Activated T-helper 17 cell treated with anti-CD3 and anti-CD28 coated beads, Interleukin-2, amount 50 U/mL, for 72 hours (primary cell): Measurements from ENCODE around the gene NOC3L. TPM values are rescaled to one million over a fixed set of nuclear protein-coding genes. Genes with fewer than 3 reads are reported as not detected.

Source experiments
- ATAC-seq: fragments of 150-1000 bp; cut with Tn5 transposase; replicated peaks from 2 replicates; pipeline ENCODE4 v1.10.0; 2021; ENCODE audit warnings: mild to moderate bottlenecking, moderate library complexity
- H3K27ac Mint-ChIP-seq: one replicate; pipeline ENCODE4 v1.8.0; 2022; ENCODE audit warnings: mixed read lengths
- H3K27me3 Mint-ChIP-seq: one replicate; pipeline ENCODE4 v1.8.0; 2022; ENCODE audit warnings: mixed read lengths
- H3K36me3 Mint-ChIP-seq: one replicate; pipeline ENCODE4 v1.8.0; 2022; ENCODE audit warnings: low read depth, mild to moderate bottlenecking, mixed read lengths
- H3K4me1 Mint-ChIP-seq: one replicate; pipeline ENCODE4 v1.8.0; 2022; ENCODE audit warnings: mixed read lengths
- H3K4me3 Mint-ChIP-seq: one replicate; pipeline ENCODE4 v1.8.0; 2022; ENCODE audit warnings: mild to moderate bottlenecking, mixed read lengths
- H3K9me3 Mint-ChIP-seq: one replicate; pipeline ENCODE4 v1.8.0; 2022; ENCODE audit warnings: mixed read lengths
- total RNA-seq, 2 donors: library from RNA; stranded (reverse); gene quantifications; one replicate each; pipeline ENCODE4 v1.2.3, GENCODE V29; 2022

NOC3L gene
- total RNA-seq, 2 donors from 2014 or later = 29.2 to 49.3 TPM

GRCh38 chr10:94300042-94300441, 62.7 kb downstream of the NOC3L start:
- ATAC-seq = no peak
- no peaks in the 10 kb centered on the region for H3K36me3 Mint-ChIP-seq
- H3K27me3 Mint-ChIP-seq = peaks cover 36% of the 10 kb centered on the region
- no peak overlapping the region for H3K4me3 Mint-ChIP-seq
- peaks cover 11% of the 10 kb centered on the region for H3K4me1 Mint-ChIP-seq
- no peaks in the 10 kb centered on the region for H3K9me3 Mint-ChIP-seq
- no peak overlapping the region for H3K27ac Mint-ChIP-seq

GRCh38 chr10:94299417-94299816, 63.3 kb downstream of the NOC3L start:
- peak; percentile 80 for ATAC-seq
- Mint-ChIP-seq H3K4me3 (no peak overlapping the region), H3K36me3 (no peaks in the 10 kb centered on the region), H3K4me1 (peaks cover 11% of the 10 kb centered on the region), H3K27ac (no peak overlapping the region), H3K27me3 (peaks cover 33% of the 10 kb centered on the region), H3K9me3 (no peaks in the 10 kb centered on the region)

GRCh38 chr10:94294168-94294567, 68.6 kb downstream of the NOC3L start:
- no peak overlapping the region for H3K27ac Mint-ChIP-seq
- no peaks in the 10 kb centered on the region for H3K9me3 Mint-ChIP-seq
- no peak overlapping the region for H3K4me3 Mint-ChIP-seq
- no peak for ATAC-seq
- peaks cover 47% of the 10 kb centered on the region for H3K27me3 Mint-ChIP-seq
- H3K36me3 Mint-ChIP-seq = no peaks in the 10 kb centered on the region
- H3K4me1 Mint-ChIP-seq = peaks cover 6% of the 10 kb centered on the region

- Mint-ChIP-seq H3K27ac (no peak overlapping the region), H3K4me1 (peaks cover under 1% of the 10 kb centered on the region), H3K27me3 (peaks cover 42% of the 10 kb centered on the region), H3K36me3 (no peaks in the 10 kb centered on the region), H3K4me3 (no peak overlapping the region), H3K9me3 (no peaks in the 10 kb centered on the region)
- no peak for ATAC-seq
These were observed 69.4 kb downstream of the NOC3L start for GRCh38 chr10:94293354-94293753.

GRCh38 chr10:94292434-94293090, 70.2 kb downstream of the NOC3L start:
- Mint-ChIP-seq H3K9me3 (no peaks in the 10 kb centered on the region), H3K4me1 (no peaks in the 10 kb centered on the region), H3K4me3 (no peak overlapping the region), H3K27ac (no peak overlapping the region), H3K36me3 (no peaks in the 10 kb centered on the region), H3K27me3 (peaks cover 44% of the 10 kb centered on the region)
- ATAC-seq = no peak

GRCh38 chr10:94288361-94289101, 74.2 kb downstream of the NOC3L start:
- no peak for ATAC-seq
- Mint-ChIP-seq H3K36me3 (no peaks in the 10 kb centered on the region), H3K4me3 (no peak overlapping the region), H3K27me3 (peaks cover 47% of the 10 kb centered on the region), H3K9me3 (no peaks in the 10 kb centered on the region), H3K4me1 (no peaks in the 10 kb centered on the region), H3K27ac (no peak overlapping the region)

GRCh38 chr10:94287336-94287735, 75.4 kb downstream of the NOC3L start:
- H3K9me3 Mint-ChIP-seq = no peaks in the 10 kb centered on the region
- ATAC-seq = no peak
- H3K4me3 Mint-ChIP-seq = no peak overlapping the region
- H3K36me3 Mint-ChIP-seq = no peaks in the 10 kb centered on the region
- peaks cover 35% of the 10 kb centered on the region for H3K27me3 Mint-ChIP-seq
- H3K27ac Mint-ChIP-seq = no peak overlapping the region
- H3K4me1 Mint-ChIP-seq = no peaks in the 10 kb centered on the region

- Mint-ChIP-seq H3K36me3 (no peaks in the 10 kb centered on the region), H3K27me3 (peaks cover 32% of the 10 kb centered on the region), H3K9me3 (no peaks in the 10 kb centered on the region), H3K4me1 (no peaks in the 10 kb centered on the region), H3K27ac (no peak overlapping the region), H3K4me3 (no peak overlapping the region)
- no peak for ATAC-seq
These were observed 75.8 kb downstream of the NOC3L start for GRCh38 chr10:94286901-94287300.

GRCh38 chr10:94285271-94285670, 77.5 kb downstream of the NOC3L start:
- H3K27ac Mint-ChIP-seq = no peak overlapping the region
- H3K4me3 Mint-ChIP-seq = no peak overlapping the region
- no peaks in the 10 kb centered on the region for H3K4me1 Mint-ChIP-seq
- H3K27me3 Mint-ChIP-seq = peaks cover 19% of the 10 kb centered on the region
- H3K36me3 Mint-ChIP-seq = no peaks in the 10 kb centered on the region
- no peak for ATAC-seq
- H3K9me3 Mint-ChIP-seq = no peaks in the 10 kb centered on the region

Other genes with a start within 250 kb of the NOC3L start
- gene TBC1D12, start 39.6 kb upstream of the NOC3L start, total RNA-seq = 1 to 10 TPM in 1 of 2 donors, under 1 TPM in 1; 0.84 to 1.6 TPM
- gene HELLS, start 182.8 kb upstream of the NOC3L start, total RNA-seq = 100 to 1,000 TPM; 160 to 189 TPM